Keratinocyte (primary cell): ENCODE measurements around the gene CYP4Z1.
"Not testable (repeated sequence)": the region's sequence is repeated elsewhere in the genome, so short reads cannot be mapped to it uniquely, and the experiment has no call there.

Source experiments
- EZH2 ChIP-seq: IDR thresholded peaks from one replicate; pipeline ENCODE4 v1.6.1; 2012; ENCODE audit warnings: inconsistent platforms, mild to moderate bottlenecking, low read length, moderate library complexity
- TF ChIP-seq, protein P1 (sequence below), 3 experiments: IDR thresholded peaks in 1 of 3; conservative IDR thresholded peaks in 1 of 3; optimal IDR thresholded peaks in 1 of 3; 2 replicates in 2 of 3; 3 replicates in 1 of 3; pipeline versions ENCODE3 to v1.5.1; 2011; ENCODE audit warnings: low read length in 3 of 3, mild to moderate bottlenecking in 3 of 3, moderate library complexity in 2 of 3, control low read depth in 1 of 3, inconsistent platforms in 1 of 3; ENCODE audit not compliant: insufficient read depth in 2 of 3; ENCODE audit errors: extremely low read depth in 1 of 3

DNA sequence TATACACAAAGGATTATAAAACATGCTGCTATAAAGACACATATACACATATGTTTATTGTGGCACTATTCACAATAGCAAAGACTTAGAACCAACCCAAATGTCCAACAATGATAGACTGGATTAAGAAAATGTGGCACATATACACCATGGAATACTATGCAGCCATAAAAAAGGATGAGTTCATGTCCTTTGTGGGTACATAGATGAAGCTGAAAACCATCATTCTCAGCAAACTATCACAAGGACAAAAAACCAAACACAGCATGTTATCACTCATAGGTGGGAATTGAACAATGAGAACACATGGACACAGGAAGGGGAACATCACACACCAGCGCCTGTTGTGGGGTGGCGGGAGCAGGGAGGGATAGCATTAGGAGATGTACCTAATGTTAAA is 60.0 kb downstream of the CYP4Z1 start:
- TF ChIP-seq, protein P1, sequence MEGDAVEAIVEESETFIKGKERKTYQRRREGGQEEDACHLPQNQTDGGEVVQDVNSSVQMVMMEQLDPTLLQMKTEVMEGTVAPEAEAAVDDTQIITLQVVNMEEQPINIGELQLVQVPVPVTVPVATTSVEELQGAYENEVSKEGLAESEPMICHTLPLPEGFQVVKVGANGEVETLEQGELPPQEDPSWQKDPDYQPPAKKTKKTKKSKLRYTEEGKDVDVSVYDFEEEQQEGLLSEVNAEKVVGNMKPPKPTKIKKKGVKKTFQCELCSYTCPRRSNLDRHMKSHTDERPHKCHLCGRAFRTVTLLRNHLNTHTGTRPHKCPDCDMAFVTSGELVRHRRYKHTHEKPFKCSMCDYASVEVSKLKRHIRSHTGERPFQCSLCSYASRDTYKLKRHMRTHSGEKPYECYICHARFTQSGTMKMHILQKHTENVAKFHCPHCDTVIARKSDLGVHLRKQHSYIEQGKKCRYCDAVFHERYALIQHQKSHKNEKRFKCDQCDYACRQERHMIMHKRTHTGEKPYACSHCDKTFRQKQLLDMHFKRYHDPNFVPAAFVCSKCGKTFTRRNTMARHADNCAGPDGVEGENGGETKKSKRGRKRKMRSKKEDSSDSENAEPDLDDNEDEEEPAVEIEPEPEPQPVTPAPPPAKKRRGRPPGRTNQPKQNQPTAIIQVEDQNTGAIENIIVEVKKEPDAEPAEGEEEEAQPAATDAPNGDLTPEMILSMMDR (optimal IDR thresholded peaks at IDR 0.05 in 1 of 3, IDR thresholded peaks at IDR 0.05 in 1 of 3, conservative IDR thresholded peaks at IDR 0.05 in 1 of 3; ENCODE audit: extremely low read depth in 1 of 3, insufficient read depth in 2 of 3, low read length in 3 of 3), result not testable (repeated sequence)
- TF ChIP-seq EZH2, result not testable (repeated sequence)
